Measurements from ENCODE around the gene OR10C1.

OR10C1 gene

GRCh38 chr6:29488874-29489273 lies 49.8 kb downstream of the OR10C1 start:
- H3K4me1 ChIP-seq (ENCODE audit: insufficient read depth, poor library complexity, severe bottlenecking), result no peaks in the 10 kb centered on the region
- H3K27me3 ChIP-seq (ENCODE audit: insufficient read depth, poor library complexity, severe bottlenecking), result no peaks in the 10 kb centered on the region
- no peak for ATAC-seq (ENCODE audit: low read depth)
- no peak overlapping the region for H3K4me3 ChIP-seq (ENCODE audit: severe bottlenecking)
- H3K36me3 ChIP-seq (ENCODE audit: low read depth), result no peaks in the 10 kb centered on the region
- H3K27ac ChIP-seq (ENCODE audit: poor library complexity, severe bottlenecking), result no peak overlapping the region
- no peaks in the 10 kb centered on the region for H3K9me3 ChIP-seq (ENCODE audit: severe bottlenecking)
- DNase-seq (ENCODE audit: low spot score), result no peak
- TF ChIP-seq, protein P1, sequence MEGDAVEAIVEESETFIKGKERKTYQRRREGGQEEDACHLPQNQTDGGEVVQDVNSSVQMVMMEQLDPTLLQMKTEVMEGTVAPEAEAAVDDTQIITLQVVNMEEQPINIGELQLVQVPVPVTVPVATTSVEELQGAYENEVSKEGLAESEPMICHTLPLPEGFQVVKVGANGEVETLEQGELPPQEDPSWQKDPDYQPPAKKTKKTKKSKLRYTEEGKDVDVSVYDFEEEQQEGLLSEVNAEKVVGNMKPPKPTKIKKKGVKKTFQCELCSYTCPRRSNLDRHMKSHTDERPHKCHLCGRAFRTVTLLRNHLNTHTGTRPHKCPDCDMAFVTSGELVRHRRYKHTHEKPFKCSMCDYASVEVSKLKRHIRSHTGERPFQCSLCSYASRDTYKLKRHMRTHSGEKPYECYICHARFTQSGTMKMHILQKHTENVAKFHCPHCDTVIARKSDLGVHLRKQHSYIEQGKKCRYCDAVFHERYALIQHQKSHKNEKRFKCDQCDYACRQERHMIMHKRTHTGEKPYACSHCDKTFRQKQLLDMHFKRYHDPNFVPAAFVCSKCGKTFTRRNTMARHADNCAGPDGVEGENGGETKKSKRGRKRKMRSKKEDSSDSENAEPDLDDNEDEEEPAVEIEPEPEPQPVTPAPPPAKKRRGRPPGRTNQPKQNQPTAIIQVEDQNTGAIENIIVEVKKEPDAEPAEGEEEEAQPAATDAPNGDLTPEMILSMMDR (IDR thresholded peaks at IDR 0.05; ENCODE audit: poor library complexity, severe bottlenecking), result no peak

GRCh38 chr6:29489286-29489685 lies 50.2 kb downstream of the OR10C1 start:
- Histone ChIP-seq H3K27me3 (ENCODE audit: insufficient read depth, poor library complexity, severe bottlenecking) (no peaks in the 10 kb centered on the region), H3K27ac (ENCODE audit: poor library complexity, severe bottlenecking) (no peak overlapping the region), H3K9me3 (ENCODE audit: severe bottlenecking) (no peaks in the 10 kb centered on the region), H3K4me1 (ENCODE audit: insufficient read depth, poor library complexity, severe bottlenecking) (no peaks in the 10 kb centered on the region), H3K4me3 (ENCODE audit: severe bottlenecking) (no peak overlapping the region), H3K36me3 (ENCODE audit: low read depth) (no peaks in the 10 kb centered on the region)
- no peak for ATAC-seq (ENCODE audit: low read depth)
- TF ChIP-seq, protein P1 (IDR thresholded peaks at IDR 0.05; ENCODE audit: poor library complexity, severe bottlenecking), result no peak
- DNase-seq (ENCODE audit: low spot score), result no peak

DNA sequence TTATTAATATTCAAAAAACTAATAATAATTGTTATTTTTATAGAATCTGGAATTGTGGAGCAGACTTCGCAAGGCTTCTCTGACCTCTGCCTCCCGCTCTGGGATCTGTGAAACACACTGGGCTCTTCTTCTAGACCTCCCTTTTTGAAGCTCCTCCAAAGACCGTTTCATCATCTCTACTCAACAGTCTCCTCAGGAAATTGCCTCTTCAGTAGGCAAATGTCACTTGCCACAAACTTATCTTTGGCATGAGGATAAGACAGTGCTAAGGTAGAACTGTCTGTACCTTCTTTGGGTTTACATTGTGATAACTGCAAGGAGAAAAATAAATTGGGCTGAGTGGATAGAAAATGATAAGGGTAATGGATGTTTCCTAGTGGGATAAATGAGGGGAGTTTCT lies 50.9 kb downstream of the OR10C1 start:
- Histone ChIP-seq H3K9me3 (ENCODE audit: severe bottlenecking) (no peaks in the 10 kb centered on the region), H3K4me3 (ENCODE audit: severe bottlenecking) (no peak overlapping the region), H3K4me1 (ENCODE audit: insufficient read depth, poor library complexity, severe bottlenecking) (no peaks in the 10 kb centered on the region), H3K27me3 (ENCODE audit: insufficient read depth, poor library complexity, severe bottlenecking) (no peaks in the 10 kb centered on the region), H3K27ac (ENCODE audit: poor library complexity, severe bottlenecking) (no peak overlapping the region), H3K36me3 (ENCODE audit: low read depth) (no peaks in the 10 kb centered on the region)
- TF ChIP-seq, protein P1 (IDR thresholded peaks at IDR 0.05; ENCODE audit: poor library complexity, severe bottlenecking), result no peak
- DNase-seq (ENCODE audit: low spot score) (no peak), ATAC-seq (ENCODE audit: low read depth) (no peak)

GRCh38 chr6:29490552-29490951 lies 51.4 kb downstream of the OR10C1 start:
- no peaks in the 10 kb centered on the region for H3K4me1 ChIP-seq (ENCODE audit: insufficient read depth, poor library complexity, severe bottlenecking)
- H3K27ac ChIP-seq (ENCODE audit: poor library complexity, severe bottlenecking), result no peak overlapping the region
- TF ChIP-seq, protein P1 (IDR thresholded peaks at IDR 0.05; ENCODE audit: poor library complexity, severe bottlenecking), result no peak
- H3K36me3 ChIP-seq (ENCODE audit: low read depth), result no peaks in the 10 kb centered on the region
- no peak for ATAC-seq (ENCODE audit: low read depth)
- H3K9me3 ChIP-seq (ENCODE audit: severe bottlenecking), result no peaks in the 10 kb centered on the region
- H3K4me3 ChIP-seq (ENCODE audit: severe bottlenecking), result no peak overlapping the region
- DNase-seq (ENCODE audit: low spot score), result no peak
- no peaks in the 10 kb centered on the region for H3K27me3 ChIP-seq (ENCODE audit: insufficient read depth, poor library complexity, severe bottlenecking)

Data from RWPE2 (cell line).